Endothelial cell of umbilical vein (primary cell): ENCODE data around the gene PRKCZ. TPM values are rescaled to one million over a fixed set of nuclear protein-coding genes. Genes with fewer than 3 reads are reported as not detected.

Experiments
- BruUV-seq: library from RNA; stranded (reverse); fragments of 400-500 nt; replicated peaks from 2 replicates; lab custom pipeline; 2021; lab: Mats Ljungman, UMichigan
- CTCF ChIA-PET: fragments of 300-600, 350-600 bp; sonication (Branson Sonifier 250); formaldehyde crosslinking; loops from one replicate; lab custom pipeline; 2021; ENCODE audit warnings: antibody characterized with exemption, inconsistent platforms; lab: Charles Lee
- POLR2A ChIA-PET: fragments of 300-600, 350-600 bp; sonication (Branson Sonifier 250); formaldehyde crosslinking; loops from one replicate; lab custom pipeline; 2021; ENCODE audit warnings: antibody characterized with exemption, inconsistent platforms; lab: Charles Lee
- DNase-seq: peaks from one replicate; pipeline ENCODE4 v3.0.0-alpha.2; 2011; ENCODE audit warnings: low read depth, low spot score
- FAIRE-seq: peaks from 2 replicates; lab custom pipeline; 2011; peaks lifted over from hg19 to GRCh38; lab: Jason Lieb, UNC
- H2AFZ ChIP-seq: 2 replicates; pipeline ENCODE4 v1.6.0; 2012; ENCODE audit warnings: low read depth, low read length, control low read depth, inconsistent platforms
- H3K27ac ChIP-seq: 2 replicates; pipeline ENCODE4 v1.5.1; 2011; ENCODE audit warnings: low read depth, mild to moderate bottlenecking, control low read depth, low read length, moderate library complexity; ENCODE audit not compliant: insufficient read depth
- H3K27me3 ChIP-seq, 2 experiments: 2 replicates each; pipeline versions ENCODE4 v1.6.0 to v1.6.1; 2011; ENCODE audit warnings: low read length in 2 of 2, mixed read lengths in 1 of 2; ENCODE audit not compliant: control insufficient read depth in 2 of 2, insufficient read depth in 2 of 2
- H3K36me3 ChIP-seq, 2 experiments: 2 replicates in 1 of 2; 3 replicates in 1 of 2; pipeline ENCODE4 v1.5.1; 2011; ENCODE audit warnings: low read length in 2 of 2, mild to moderate bottlenecking in 1 of 2, moderate library complexity in 1 of 2; ENCODE audit not compliant: control insufficient read depth in 2 of 2, insufficient read depth in 2 of 2; ENCODE audit errors: extremely low read depth in 1 of 2
- H3K4me1 ChIP-seq: 3 replicates; pipeline ENCODE4 v1.5.1; 2011; ENCODE audit warnings: mild to moderate bottlenecking, low read length; ENCODE audit not compliant: control insufficient read depth, insufficient read depth; ENCODE audit errors: extremely low read depth
- H3K4me2 ChIP-seq: 2 replicates; pipeline ENCODE4 v1.6.1; 2011; ENCODE audit warnings: low read length, control low read depth, mixed read lengths; ENCODE audit not compliant: insufficient read depth
- H3K4me3 ChIP-seq, 3 experiments: fragments of 200-600 bp in 1 of 3; sonication (generic), shearing (Covaris generic) in 1 of 3; replicated peaks in 1 of 3; 2 replicates each; pipeline ENCODE4 v1.5.1; 2011 to 2016; ENCODE audit warnings: control low read depth in 3 of 3, low read length in 3 of 3, mild to moderate bottlenecking in 2 of 3, inconsistent platforms in 1 of 3, low read depth in 1 of 3, moderate library complexity in 1 of 3; ENCODE audit not compliant: insufficient read depth in 1 of 3
- H3K79me2 ChIP-seq: 2 replicates; pipeline ENCODE4 v1.6.0; 2012; ENCODE audit warnings: low read length, inconsistent platforms; ENCODE audit not compliant: control insufficient read depth, insufficient read depth
- H3K9ac ChIP-seq: replicated peaks from 2 replicates; pipeline ENCODE3; 2011; ENCODE audit warnings: low read length, control low read depth; ENCODE audit not compliant: insufficient read depth; ENCODE audit errors: extremely low read depth
- H3K9me1 ChIP-seq: replicated peaks from 3 replicates; pipeline ENCODE4 v1.6.0; 2011; ENCODE audit warnings: mild to moderate bottlenecking, low read length; ENCODE audit not compliant: control insufficient read depth, insufficient read depth; ENCODE audit errors: extremely low read depth
- H3K9me3 ChIP-seq: replicated peaks from 2 replicates; pipeline ENCODE4 v1.5.1; 2012; ENCODE audit warnings: low read length, inconsistent platforms; ENCODE audit not compliant: control insufficient read depth, insufficient read depth
- H4K20me1 ChIP-seq: replicated peaks from 2 replicates; pipeline ENCODE3; 2011; ENCODE audit warnings: mild to moderate bottlenecking, low read length; ENCODE audit not compliant: control insufficient read depth, insufficient read depth; ENCODE audit errors: extremely low read depth
- FOS ChIP-seq: IDR thresholded peaks from 2 replicates; pipeline ENCODE4 v1.6.1; 2011; ENCODE audit warnings: mild to moderate bottlenecking, low read length, moderate library complexity, borderline replicate concordance; ENCODE audit not compliant: insufficient read depth
- GATA2 ChIP-seq: IDR thresholded peaks from 2 replicates; pipeline ENCODE4 v1.7.0; 2011; ENCODE audit warnings: low read depth, mild to moderate bottlenecking, moderate library complexity, mixed read lengths, low read length; ENCODE audit not compliant: insufficient read length, insufficient read depth
- POLR2AphosphoS5 ChIP-seq: IDR thresholded peaks from 2 replicates; pipeline ENCODE4 v1.6.1; 2012; ENCODE audit warnings: low read depth, mild to moderate bottlenecking, control low read depth, low read length, moderate library complexity; ENCODE audit not compliant: insufficient read depth
- dilution Hi-C: fragments of 300-500 bp; cut with MboI; formaldehyde crosslinking; loops from one replicate; pipeline ENCODE4 v1.15.0; 2019; ENCODE audit warnings: low sequenced_read_pairs; ENCODE audit not compliant: extremely low pct_ligation_motif_present
- intact Hi-C: fragments of 100-400 bp; cut with micrococcal nuclease; formaldehyde crosslinking; loops from one replicate; pipeline ENCODE4 v1.10.0; 2022
- polyA plus RNA-seq, 4 experiments: library from polyadenylated mRNA; depleted of rRNA in 3 of 4; stranded (reverse) in 3 of 4; unstranded in 1 of 4; fragments of >200 nt; gene quantifications; 2 replicates each; pipeline versions ENCODE4 v1.2.1 to v1.2.3, GENCODE V29; 2011 to 2012; ENCODE audit warnings: missing spikeins in 1 of 4
- total RNA-seq: library from RNA; stranded (reverse); gene quantifications from 2 replicates; pipeline ENCODE4 v1.2.3, GENCODE V29; 2021
- TF ChIP-seq, protein P1 (sequence below), 2 donors: IDR thresholded peaks; 1 replicate in 1 of 2; 2 replicates in 1 of 2; pipeline ENCODE4 v1.5.1; 2011; ENCODE audit warnings: low read length in 2 of 2, mild to moderate bottlenecking in 2 of 2, moderate library complexity in 2 of 2, control low read depth in 1 of 2, inconsistent platforms in 1 of 2, low read depth in 1 of 2; ENCODE audit not compliant: insufficient read depth in 1 of 2; ENCODE audit errors: extremely low read depth in 1 of 2

The PRKCZ gene
- total and polyA plus RNA-seq, 2 donors (not counting 3 experiments of a cell fraction or from before 2014, with no cell fraction given), result 0.22 to 1.7 TPM

DNA sequence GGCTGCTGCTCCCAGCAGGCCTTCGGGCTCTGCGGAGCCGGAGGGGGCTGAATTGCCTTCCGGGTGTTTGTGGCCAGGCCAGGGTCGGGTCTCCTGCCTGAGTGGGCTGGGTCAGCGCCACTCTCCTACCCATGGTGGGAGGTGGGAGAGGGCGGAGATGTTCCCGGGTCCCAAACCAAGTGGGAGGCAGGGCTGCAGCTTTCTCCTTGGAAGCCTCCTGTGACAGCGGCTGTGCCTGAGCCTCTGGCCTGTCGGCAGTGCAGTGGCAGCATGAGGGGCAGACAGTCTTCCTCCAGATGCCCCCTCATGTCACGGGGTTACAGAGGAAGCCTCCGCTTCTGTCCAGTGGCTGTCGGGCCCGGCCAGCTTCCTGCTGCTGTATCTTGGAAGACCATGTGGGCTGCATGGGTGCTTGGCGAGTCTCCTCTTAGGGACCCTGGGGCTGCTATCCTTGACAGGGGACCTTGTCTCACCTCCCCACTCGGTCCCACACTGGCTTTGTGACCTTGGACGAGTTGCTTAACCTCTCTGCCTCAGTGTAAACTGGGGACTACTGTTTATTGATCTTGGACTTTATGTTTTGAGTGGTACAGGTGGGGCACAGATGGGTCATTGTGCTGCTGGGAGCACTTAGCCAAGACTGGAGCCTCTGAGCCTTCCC is 182.2 kb downstream of the PRKCZ start:
- H3K9ac ChIP-seq, result peak overlapping the region; percentile 39
- H3K4me2 ChIP-seq, result peak overlapping the region; percentile 66
- peaks cover 40% of the 10 kb centered on the region for H3K4me1 ChIP-seq
- H3K79me2 ChIP-seq, result peaks cover 87% of the 10 kb centered on the region
- H4K20me1 ChIP-seq, result no peaks in the 10 kb centered on the region
- FAIRE-seq (no peak), DNase-seq (no peak)
- H3K9me1 ChIP-seq, result no peaks in the 10 kb centered on the region
- peaks cover 0 to 3% of the 10 kb centered on the region in 2 experiments for H3K36me3 ChIP-seq
- BruUV-seq, result no TSS peak
- peak overlapping the region; percentile 39 for H3K27ac ChIP-seq
- no peak overlapping the region for H2AFZ ChIP-seq
- dilution Hi-C loops (no loop called here), intact Hi-C loops (loop anchor here (1.0 to 2.0 kb wide), 5 partner anchors 28 to 82 kb away; no protein-coding TSS in a partner anchor)
- no peaks in the 10 kb centered on the region for H3K9me3 ChIP-seq
- peak overlapping the region; percentile 25 to 64 (median 42) for H3K4me3 ChIP-seq
- ChIA-PET CTCF (interaction anchor here (0.8 to 5.4 kb wide), 7 partner anchors 18 to 149 kb away, joined by 3 to 51 read pairs (median 9); partner anchors contain the start of gene FAAP20), POLR2A (interaction anchor here (1.0 to 1.1 kb wide), 3 partner anchors 23 to 37 kb away, joined by 3 to 4 read pairs (median 3); no protein-coding TSS in a partner anchor)
- H3K27me3 ChIP-seq, result no peaks in the 10 kb centered on the region
- TF ChIP-seq POLR2AphosphoS5 (no peak), GATA2 (no peak), FOS (no peak)
- TF ChIP-seq, protein P1, sequence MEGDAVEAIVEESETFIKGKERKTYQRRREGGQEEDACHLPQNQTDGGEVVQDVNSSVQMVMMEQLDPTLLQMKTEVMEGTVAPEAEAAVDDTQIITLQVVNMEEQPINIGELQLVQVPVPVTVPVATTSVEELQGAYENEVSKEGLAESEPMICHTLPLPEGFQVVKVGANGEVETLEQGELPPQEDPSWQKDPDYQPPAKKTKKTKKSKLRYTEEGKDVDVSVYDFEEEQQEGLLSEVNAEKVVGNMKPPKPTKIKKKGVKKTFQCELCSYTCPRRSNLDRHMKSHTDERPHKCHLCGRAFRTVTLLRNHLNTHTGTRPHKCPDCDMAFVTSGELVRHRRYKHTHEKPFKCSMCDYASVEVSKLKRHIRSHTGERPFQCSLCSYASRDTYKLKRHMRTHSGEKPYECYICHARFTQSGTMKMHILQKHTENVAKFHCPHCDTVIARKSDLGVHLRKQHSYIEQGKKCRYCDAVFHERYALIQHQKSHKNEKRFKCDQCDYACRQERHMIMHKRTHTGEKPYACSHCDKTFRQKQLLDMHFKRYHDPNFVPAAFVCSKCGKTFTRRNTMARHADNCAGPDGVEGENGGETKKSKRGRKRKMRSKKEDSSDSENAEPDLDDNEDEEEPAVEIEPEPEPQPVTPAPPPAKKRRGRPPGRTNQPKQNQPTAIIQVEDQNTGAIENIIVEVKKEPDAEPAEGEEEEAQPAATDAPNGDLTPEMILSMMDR (IDR thresholded peaks at IDR 0.05; ENCODE audit: extremely low read depth in 1 of 2, insufficient read depth in 1 of 2, low read depth in 1 of 2, low read length in 2 of 2), result no peak
